HepG2 (cell line): Measurements from ENCODE around the gene BEGAIN.

Source experiments
- FOXJ3 ChIP-seq: sonication (generic); formaldehyde crosslinking; IDR thresholded peaks from 2 replicates; pipeline ENCODE4 v1.4.0; 2020; ENCODE audit warnings: missing genetic modification reagents, mild to moderate bottlenecking, borderline replicate concordance
- HES4 ChIP-seq: sonication (generic); formaldehyde crosslinking; IDR thresholded peaks from 2 replicates; pipeline ENCODE4 v1.9.0; 2021; ENCODE audit warnings: mild to moderate bottlenecking, missing genetic modification reagents, borderline replicate concordance
- NFIC ChIP-seq: IDR thresholded peaks from 2 replicates; pipeline ENCODE4 v1.6.1; 2012; ENCODE audit warnings: mild to moderate bottlenecking, low read length, inconsistent platforms
- RXRB ChIP-seq: IDR thresholded peaks from 2 replicates; pipeline ENCODE4 v1.6.1; 2016; ENCODE audit warnings: borderline replicate concordance, missing genetic modification reagents, missing compliant biosample characterization
- ZBTB8A ChIP-seq: sonication (generic); formaldehyde crosslinking; IDR thresholded peaks from 2 replicates; pipeline ENCODE4 v1.4.0; 2020; ENCODE audit warnings: mild to moderate bottlenecking, low read depth, missing genetic modification reagents, borderline replicate concordance
- TF ChIP-seq, protein P1 (sequence below): sonication (generic); formaldehyde crosslinking; IDR thresholded peaks from 2 replicates; pipeline ENCODE4 v1.5.0; 2020; ENCODE audit warnings: mild to moderate bottlenecking, missing genetic modification reagents, moderate library complexity
- TF ChIP-seq, protein P2 (sequence below): sonication (generic); formaldehyde crosslinking; IDR thresholded peaks from 2 replicates; pipeline ENCODE4 v1.9.0; 2021; ENCODE audit warnings: missing genetic modification reagents, mild to moderate bottlenecking, borderline replicate concordance

GRCh38 chr14:100577986-100578431 is 9.2 kb downstream of the BEGAIN start:
- no peak for TF ChIP-seq ZBTB8A (CRISPR knock-in tag)
- TF ChIP-seq RXRB, result no peak
- TF ChIP-seq NFIC, result no peak
- TF ChIP-seq FOXJ3, result no peak
- TF ChIP-seq, protein P1, sequence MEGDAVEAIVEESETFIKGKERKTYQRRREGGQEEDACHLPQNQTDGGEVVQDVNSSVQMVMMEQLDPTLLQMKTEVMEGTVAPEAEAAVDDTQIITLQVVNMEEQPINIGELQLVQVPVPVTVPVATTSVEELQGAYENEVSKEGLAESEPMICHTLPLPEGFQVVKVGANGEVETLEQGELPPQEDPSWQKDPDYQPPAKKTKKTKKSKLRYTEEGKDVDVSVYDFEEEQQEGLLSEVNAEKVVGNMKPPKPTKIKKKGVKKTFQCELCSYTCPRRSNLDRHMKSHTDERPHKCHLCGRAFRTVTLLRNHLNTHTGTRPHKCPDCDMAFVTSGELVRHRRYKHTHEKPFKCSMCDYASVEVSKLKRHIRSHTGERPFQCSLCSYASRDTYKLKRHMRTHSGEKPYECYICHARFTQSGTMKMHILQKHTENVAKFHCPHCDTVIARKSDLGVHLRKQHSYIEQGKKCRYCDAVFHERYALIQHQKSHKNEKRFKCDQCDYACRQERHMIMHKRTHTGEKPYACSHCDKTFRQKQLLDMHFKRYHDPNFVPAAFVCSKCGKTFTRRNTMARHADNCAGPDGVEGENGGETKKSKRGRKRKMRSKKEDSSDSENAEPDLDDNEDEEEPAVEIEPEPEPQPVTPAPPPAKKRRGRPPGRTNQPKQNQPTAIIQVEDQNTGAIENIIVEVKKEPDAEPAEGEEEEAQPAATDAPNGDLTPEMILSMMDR (CRISPR knock-in tag), result no peak
- no peak for TF ChIP-seq HES4
- TF ChIP-seq, protein P2, sequence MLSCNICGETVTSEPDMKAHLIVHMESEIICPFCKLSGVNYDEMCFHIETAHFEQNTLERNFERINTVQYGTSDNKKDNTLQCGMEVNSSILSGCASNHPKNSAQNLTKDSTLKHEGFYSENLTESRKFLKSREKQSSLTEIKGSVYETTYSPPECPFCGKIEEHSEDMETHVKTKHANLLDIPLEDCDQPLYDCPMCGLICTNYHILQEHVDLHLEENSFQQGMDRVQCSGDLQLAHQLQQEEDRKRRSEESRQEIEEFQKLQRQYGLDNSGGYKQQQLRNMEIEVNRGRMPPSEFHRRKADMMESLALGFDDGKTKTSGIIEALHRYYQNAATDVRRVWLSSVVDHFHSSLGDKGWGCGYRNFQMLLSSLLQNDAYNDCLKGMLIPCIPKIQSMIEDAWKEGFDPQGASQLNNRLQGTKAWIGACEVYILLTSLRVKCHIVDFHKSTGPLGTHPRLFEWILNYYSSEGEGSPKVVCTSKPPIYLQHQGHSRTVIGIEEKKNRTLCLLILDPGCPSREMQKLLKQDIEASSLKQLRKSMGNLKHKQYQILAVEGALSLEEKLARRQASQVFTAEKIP (CRISPR knock-in tag), result no peak
